ENCODE results near the gene GRAP.
"Not testable (repeated sequence)": the region's sequence is repeated elsewhere in the genome, so short reads cannot be mapped to it uniquely, and the experiment has no call there.

Gene GRAP

DNA sequence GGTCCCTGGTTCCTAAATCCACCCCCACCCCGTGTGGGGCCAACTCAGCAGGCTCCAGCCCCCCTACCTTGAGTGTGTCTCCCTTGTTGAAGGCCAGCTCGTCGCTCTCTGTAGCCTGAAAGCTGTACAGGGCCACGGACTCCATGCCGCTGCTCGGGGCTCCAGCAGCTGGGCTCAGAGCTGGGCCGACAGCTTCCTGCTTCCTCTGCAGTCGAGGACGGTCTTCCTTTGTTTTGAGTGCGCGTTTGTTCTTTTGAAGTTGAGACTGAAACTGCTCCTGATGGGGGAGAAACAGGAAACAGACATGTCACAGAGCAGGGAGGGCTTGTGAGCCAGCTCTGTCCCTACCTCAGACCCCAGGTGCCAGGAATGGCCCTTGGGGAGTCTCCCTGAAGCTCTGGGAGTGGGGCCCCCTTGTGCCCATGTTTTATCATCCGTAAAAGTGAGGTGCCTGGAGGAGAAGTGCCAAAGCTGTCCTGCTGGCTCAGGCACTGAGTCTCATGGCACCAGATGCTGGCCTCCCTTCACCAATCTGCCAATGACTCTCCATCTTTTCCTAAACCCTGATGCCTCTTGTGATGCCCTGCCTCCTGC lies at the start of gene GRAP:
GRAP (minus strand) TSS at position 176 of the 594 bp plus-strand sequence; CDS start at position 145, 31 bp downstream.
- in situ Hi-C loops (cut with MboI; ENCODE audit: low pct_unique_long_range_greater_than_20kb, low sequenced_read_pairs, unreplicated experiment); DNase-seq (ENCODE audit: low spot score): not testable (repeated sequence)

DNA sequence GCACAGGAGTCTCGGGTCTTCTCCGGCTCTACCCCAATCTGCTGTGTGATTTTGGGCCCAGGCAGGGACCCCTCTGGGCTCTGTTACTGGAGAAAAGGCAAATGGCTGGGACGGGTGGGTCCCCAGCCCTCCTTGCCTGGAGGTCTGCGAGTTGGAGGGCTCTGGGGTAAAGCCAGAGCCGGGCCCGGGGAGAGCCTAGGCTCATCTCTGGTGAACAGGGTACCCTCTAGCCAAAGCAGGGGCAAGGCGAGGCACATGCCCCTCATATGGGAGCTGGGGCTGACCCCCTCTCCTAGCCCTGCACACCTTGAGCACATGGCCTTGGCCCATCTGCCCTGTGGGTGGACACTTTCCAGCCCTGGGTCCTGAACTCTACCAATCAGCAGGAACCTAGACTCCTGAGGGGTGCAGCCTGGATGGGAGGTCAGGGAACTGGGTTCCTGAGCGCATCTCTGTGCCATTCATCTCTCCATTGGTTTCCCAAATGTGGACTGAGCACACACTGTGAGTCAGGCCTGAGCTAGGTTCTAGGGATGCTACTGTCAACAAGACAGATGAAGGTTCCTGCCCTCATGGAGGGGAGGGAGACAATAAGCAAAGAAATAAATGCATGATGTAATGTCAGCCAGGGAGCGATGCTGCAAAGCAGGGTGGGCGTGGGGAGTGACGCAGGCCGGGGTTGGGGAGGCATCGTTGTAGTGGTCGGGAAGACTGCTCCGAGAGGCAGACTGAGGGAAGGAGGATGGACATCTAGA lies 47.1 kb upstream of the GRAP start:
- in situ Hi-C loops (cut with MboI; ENCODE audit: low pct_unique_long_range_greater_than_20kb, low sequenced_read_pairs, unreplicated experiment); DNase-seq (ENCODE audit: low spot score): not testable (repeated sequence)

DNA sequence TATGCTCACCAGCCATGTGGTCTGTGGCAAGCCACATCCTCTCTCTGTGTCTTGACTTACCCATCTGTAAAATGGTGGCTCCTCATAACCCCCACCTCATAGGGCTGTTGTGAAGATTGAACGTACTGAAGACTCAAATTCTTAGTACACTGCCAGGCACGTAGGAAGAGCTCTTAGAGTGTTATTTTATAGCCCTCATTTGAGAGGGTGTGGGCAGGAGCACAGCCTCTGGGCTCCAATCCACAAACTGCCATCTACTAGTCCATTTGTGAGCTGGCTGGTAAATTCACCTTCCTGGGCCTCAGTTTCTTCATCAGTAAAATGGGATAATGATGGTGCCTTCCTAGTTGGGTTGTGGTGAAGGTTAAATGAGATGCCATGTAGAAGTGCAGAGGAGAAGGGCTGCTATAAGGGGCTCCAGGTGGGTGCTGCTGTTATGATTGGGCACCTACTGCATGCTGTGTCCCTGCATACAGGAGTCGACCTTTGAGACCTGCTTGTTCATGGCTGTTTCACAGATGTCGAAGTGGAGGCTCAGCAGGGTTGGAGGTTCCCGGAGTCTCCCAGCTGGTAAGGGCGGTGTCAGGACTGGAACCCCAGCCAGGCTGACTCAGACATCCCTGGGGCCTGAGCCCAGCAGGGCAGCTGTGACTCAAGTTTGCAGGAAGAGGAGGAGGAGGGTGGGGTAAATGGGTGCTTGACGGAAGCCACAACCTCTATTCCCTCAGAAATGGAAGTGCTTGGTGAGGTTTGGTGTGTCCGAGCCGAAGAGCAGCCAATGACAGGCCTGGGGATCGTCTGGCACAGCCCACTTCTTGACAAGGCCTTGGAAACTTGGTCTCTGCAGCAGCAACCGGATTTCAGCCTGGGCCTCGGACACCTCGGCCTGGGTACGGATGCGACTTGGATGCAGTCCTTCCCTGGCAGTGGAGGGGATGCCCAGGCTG lies 46.3 kb upstream of the GRAP start:
- DNase-seq (ENCODE audit: low spot score); in situ Hi-C loops (cut with MboI; ENCODE audit: low pct_unique_long_range_greater_than_20kb, low sequenced_read_pairs, unreplicated experiment): not testable (repeated sequence)

DNA sequence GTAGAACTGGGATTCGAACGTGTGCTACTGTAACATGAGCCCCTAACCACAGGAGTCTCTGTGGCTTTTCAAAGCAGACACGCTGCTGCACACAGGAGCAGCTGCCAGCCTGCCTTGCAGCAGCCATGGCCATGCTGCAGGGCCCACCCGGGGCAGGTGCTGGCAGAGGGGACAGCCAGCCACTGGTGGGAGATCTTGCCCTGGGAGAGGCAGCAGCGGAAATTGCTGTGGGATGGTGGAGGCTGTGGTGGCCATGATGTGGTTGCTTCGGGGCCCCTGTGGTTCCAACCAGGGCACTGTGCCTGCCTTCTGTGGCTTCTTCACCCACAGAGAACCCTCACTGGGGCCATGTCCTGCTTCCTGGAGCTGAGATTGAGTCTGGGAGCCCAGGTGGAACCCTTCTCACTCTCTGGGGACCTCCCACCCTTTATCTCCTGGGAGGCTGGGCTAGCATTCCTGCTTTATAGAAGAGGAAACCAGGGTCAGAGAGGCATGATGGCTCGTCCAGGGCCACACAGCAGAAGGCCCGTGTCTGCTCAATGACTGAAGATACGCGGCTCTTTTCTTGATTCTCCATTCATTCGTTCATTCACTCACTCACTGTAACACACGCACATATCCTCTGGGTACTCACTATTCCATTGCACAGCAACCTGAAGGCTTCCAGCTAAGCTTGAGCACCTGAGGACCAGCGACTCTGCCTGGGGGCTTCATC lies 43.5 kb upstream of the GRAP start:
- in situ Hi-C loops (cut with MboI; ENCODE audit: low pct_unique_long_range_greater_than_20kb, low sequenced_read_pairs, unreplicated experiment); DNase-seq (ENCODE audit: low spot score): not testable (repeated sequence)

DNA sequence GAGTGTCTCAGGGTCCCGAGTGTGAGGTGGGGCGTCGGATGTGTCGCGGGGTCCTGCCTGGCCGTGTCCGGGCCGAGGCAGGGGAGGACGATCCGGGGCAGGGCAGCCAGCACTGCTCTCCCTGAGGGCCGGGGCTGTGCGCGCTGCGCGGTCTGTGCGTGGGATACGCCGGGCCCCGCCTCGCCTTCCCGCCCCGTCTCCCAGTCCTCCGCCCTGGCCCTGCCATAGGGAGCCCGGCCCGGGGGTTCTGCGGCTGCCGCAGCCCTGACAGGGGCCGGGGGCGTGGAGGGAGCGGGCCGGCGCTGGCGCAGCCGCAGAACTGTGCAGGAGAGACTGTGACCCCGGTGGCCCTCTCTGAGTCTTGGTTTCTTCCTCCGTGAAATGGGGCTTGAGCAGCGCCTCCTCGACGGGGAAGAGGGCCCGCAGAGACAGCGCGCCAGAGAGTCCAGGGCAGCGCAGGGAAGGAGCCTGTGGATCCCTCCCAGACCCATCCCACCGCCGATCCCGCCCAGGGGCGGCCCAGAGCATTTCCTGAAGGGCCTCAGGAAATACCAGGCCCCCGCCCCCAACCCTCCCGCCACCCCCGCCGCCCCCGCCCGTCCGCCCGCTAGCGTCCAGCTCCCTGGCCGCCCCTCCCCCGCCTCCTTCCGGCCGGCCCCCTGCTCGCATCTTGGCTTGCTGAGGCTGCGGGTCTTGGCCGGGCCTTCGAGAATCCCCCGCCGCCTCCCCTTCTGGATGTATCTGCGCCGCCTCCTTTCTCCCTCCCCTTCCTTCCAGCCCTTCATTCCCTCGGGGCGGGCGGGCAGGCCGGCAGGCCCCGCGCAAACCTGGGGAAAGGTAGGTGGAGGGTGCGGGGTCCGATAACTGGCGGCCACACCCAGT lies 42.3 kb upstream of the GRAP start:
- DNase-seq (ENCODE audit: low spot score); in situ Hi-C loops (cut with MboI; ENCODE audit: low pct_unique_long_range_greater_than_20kb, low sequenced_read_pairs, unreplicated experiment): not testable (repeated sequence)

DNA sequence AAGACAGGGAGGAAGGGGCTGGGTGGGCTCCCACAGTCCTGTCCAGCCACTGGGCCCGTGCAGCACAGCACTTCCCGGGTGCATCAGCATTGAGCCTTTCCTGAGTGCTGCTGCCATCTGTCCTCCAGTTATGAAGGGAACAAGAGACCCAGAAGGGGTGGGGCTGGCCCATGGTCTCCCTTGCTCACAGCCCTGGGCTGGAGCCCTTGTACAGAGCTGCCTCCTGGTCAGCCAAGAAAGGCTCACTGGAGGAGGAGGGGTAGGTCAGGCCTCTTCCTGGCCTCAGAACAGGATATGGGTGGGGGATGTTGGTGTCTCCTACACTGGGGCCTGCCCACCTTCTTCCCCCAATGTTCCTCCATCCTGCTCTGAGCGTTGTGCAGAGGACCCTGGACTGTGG lies 30.6 kb upstream of the GRAP start:
- DNase-seq (ENCODE audit: low spot score); in situ Hi-C loops (cut with MboI; ENCODE audit: low pct_unique_long_range_greater_than_20kb, low sequenced_read_pairs, unreplicated experiment): not testable (repeated sequence)

DNA sequence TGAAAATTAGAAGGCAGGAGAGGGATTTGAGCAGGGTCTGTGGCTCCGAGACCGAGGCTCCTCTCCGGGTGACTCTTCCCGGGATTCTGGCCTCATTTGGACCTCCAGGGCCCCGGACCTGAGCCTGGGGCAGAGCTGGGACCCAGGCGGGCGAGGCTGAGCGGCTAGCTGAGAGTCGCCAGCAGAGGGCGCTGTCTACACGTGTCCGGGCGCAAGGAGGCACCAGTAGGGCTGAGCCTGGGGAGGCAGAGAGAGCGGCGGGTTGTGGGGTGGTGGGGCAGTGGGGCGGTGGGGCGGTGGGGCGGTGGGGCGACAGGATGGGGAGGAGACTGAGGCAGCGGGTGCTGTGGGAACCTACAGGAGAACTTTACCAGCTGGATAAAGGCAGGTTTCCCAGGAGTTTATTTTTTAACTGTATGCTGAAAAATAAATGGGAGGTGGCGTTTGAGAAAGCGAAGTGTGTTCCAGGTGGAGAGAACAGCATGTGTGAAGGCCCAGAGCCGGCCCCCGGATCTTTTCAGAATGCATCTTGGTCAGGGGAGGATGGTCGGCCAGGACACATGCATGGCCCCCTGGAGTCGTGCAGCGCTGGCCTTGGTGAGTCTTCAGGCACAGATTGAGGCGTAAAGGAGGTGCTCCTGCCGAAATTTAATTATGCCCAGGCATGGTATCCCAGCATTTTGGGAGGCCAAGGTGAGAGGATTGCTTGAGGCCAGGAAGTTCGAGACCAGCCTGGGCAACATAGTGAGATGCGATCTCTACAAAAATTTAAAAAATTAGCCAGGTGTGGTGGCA lies 29.8 kb upstream of the GRAP start:
- DNase-seq (ENCODE audit: low spot score); in situ Hi-C loops (cut with MboI; ENCODE audit: low pct_unique_long_range_greater_than_20kb, low sequenced_read_pairs, unreplicated experiment): not testable (repeated sequence)

DNA sequence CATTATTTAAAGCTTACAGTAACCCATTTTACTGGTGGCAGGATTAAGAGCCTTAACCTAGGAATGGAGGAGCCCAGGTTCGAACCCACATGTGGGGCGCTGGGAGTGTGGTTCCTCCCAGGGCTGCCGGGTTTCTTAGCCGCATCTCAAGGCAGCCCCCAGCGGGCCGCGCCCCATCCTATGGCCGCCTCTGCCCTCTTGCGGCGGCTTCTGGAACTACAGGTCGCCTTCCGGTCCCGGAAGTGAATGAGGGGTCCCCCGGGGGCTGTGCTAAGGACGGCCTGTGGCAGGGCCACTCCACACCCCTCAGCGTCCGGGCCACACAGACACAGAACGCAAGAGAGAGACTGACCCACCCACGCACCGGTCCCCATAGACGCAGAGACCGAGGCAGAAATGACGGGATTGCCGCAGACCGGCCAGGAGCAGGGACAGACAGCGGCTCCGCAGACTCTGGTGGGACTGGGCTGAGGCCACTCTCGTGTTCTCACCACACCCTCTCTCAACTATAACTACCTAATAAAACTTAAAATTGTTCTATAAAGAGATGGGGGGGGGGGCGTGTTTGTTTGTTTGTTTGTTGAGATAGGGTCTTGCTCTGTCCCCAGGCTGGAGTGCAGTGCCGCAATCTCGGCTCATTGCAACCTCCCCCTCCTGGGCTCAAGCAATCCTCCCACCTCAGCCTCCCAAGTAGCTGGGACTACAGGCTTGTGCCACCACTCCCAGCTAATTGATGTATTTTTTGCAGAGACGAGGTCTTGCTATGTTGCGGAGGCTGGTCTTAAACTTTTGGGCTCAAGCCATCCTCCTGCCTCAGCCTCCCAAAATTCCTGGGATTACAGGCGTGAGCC lies 23.8 kb upstream of the GRAP start:
- DNase-seq (ENCODE audit: low spot score); in situ Hi-C loops (cut with MboI; ENCODE audit: low pct_unique_long_range_greater_than_20kb, low sequenced_read_pairs, unreplicated experiment): not testable (repeated sequence)

DNA sequence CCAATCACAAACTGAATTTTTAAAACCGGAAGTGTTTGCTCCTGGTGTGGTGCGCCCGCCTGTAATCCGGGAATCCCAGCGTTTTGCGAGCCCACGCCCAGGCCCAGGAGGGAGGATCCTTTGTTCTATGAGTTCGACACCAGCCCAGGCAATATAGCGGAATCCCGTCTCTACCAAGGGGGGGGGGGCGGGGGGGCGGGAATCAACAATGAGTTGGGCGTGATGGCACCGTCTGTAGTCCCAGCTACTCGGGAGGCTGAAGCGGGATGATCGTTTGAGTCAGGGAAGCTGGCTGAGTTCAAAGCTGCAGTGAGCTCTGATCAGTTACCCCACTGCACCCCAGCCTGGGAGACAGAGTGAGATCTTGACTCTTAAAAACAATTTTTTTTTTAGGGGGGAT lies 17.6 kb upstream of the GRAP start:
- in situ Hi-C loops (cut with MboI; ENCODE audit: low pct_unique_long_range_greater_than_20kb, low sequenced_read_pairs, unreplicated experiment); DNase-seq (ENCODE audit: low spot score): not testable (repeated sequence)

DNA sequence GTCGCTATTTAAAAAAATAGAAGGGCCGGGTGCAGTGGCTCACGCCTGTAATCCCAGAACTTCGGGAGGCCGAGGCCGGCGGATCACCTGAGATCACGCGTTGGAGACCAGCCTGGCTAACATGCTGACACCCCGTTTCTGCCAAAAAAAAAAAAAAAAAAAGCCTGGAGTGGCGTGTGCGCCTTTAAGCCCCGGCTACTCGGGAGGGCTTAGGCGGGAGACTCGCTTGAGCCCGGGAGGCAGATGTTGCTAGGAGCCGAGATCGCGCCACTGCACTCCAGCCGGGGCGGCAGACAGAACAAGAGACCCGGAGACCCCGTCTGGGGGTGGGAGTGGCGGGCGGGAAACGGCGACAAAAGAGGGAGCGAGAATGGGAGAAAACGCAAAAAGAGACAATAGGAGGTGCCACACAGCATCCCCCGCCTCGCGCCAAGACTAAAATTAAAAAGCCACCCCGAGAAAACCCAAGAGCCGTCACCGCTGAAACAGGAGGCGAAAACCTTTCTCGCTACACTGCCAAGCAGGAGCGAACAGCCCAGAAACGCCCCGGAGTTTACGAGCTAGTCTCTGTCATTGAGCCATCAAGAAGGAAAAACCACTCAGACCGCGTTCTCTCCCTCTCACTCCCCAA lies 16.7 kb upstream of the GRAP start:
- in situ Hi-C loops (cut with MboI; ENCODE audit: low pct_unique_long_range_greater_than_20kb, low sequenced_read_pairs, unreplicated experiment); DNase-seq (ENCODE audit: low spot score): not testable (repeated sequence)

DNA sequence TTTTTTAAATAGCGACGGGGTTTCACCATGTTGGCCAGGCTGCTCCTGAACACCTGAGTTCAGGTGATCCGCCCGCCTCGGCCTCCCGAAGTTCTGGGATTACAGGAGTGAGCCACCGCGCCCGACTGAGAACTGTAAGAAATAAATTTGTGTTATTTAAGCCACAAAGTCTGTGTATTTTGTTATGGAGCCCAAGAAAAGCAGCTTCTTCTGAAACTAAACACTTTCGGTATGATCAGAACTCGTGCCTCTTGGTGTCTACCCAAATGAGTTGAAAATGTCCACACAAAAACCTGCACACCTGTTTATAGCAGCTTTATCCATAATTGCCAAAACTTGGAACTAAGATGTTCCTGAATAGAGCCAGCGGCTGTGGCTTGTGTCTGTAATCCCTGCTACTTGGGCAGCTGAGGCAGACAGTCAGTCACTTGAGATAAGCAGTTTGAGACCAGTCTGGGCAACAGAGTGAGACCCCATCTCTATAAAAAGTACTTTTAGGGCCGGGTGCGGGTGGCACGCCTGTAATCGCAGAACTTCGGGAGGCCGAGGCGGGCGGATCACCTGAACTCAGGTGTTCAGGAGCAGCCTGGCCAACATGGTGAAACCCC lies 16.1 kb upstream of the GRAP start:
- DNase-seq (ENCODE audit: low spot score); in situ Hi-C loops (cut with MboI; ENCODE audit: low pct_unique_long_range_greater_than_20kb, low sequenced_read_pairs, unreplicated experiment): not testable (repeated sequence)

DNA sequence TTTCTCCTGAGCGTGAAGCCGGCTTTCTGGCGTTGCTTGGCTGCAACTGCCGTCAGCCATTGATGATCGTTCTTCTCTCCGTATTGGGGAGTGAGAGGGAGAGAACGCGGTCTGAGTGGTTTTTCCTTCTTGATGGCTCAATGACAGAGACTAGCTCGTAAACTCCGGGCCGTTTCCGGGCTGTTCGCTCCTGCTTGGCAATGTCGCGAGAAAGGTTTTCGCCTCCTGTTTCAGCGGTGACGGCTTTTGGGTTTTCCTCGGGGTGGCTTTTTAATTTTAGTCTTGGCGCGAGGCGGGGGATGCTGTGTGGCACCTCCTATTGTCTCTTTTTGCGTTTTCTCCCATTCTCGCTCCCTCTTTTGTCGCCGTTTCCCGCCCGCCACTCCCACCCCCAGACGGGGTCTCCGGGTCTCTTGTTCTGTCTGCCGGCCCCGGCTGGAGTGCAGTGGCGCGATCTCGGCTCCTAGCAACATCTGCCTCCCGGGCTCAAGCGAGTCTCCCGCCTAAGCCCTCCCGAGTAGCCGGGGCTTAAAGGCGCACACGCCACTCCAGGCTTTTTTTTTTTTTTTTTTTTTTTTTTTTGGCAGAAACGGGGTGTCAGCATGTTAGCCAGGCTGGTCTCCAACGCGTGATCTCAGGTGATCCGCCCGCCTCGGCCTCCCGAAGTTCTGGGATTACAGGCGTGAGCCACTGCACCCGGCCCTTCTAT lies 15.4 kb upstream of the GRAP start:
- DNase-seq (ENCODE audit: low spot score); in situ Hi-C loops (cut with MboI; ENCODE audit: low pct_unique_long_range_greater_than_20kb, low sequenced_read_pairs, unreplicated experiment): not testable (repeated sequence)

DNA sequence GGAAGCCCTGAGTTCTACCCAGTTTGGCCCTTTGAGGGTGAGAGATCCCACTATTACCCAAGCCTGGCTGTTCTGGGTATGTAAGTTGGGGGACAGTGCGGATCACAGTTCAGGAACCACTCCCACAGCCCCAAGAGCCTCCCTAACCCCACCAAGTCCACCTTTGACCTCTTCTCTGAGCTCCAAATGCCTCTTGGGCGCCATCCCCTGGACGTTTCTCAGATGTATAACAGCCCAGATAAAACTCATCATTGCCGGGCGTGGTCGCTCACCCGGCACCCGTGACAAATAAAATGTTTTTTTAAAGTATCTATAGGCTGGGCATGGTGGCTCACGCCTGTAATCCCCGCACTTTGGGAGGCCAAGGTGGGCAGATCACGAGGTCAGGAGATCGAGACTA lies 8.7 kb upstream of the GRAP start:
- DNase-seq (ENCODE audit: low spot score); in situ Hi-C loops (cut with MboI; ENCODE audit: low pct_unique_long_range_greater_than_20kb, low sequenced_read_pairs, unreplicated experiment): not testable (repeated sequence)

DNA sequence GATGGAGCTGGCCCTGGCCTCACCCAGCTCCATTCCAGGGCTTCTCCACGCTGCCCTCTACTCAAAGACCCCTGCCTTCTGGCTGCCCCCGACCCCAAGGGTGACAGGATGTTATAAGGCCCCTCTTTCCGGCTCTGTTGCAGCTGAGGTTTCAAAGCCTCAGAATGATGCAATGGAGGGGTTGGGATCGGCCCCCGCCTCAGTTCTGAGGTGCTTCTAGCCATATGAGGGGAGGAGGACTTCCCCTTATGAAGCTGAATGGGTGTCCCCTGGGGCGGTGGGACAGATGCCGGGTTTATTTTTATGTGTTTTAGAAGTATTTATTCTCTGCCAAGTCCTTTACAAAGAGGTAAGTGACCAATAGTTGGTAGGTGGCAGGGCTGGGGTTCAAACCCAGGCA lies 2.1 kb upstream of the GRAP start:
- in situ Hi-C loops (cut with MboI; ENCODE audit: low pct_unique_long_range_greater_than_20kb, low sequenced_read_pairs, unreplicated experiment); DNase-seq (ENCODE audit: low spot score): not testable (repeated sequence)

All from GM13977 (cell line).